ENCODE measurements around the gene CDH10. TPM values are rescaled to one million over a fixed set of nuclear protein-coding genes. Genes with fewer than 3 reads are reported as not detected.

Gene CDH10
- total RNA-seq, 4 donors from 2014 or later = 0.14 TPM; not detected in 3

GRCh38 chr5:24555229-24555628 is 89.5 kb downstream of the CDH10 start:
- intact Hi-C loops (cut with DNase I; ENCODE audit: low total_unique reads) (no loop called here), in situ Hi-C loops (cut with MboI; ENCODE audit: low pct_ligation_motif_present in 1 of 4, low pct_unique_long_range_greater_than_20kb in 1 of 4, low sequenced_read_pairs in 3 of 4) (no loop called here)
- WGBS, 2 donors (ENCODE audit: low coverage in 1 of 2) = 60 to 61% methylated on average over 4 of the region's 4 CpGs
- Histone ChIP-seq H3K27me3 (no peaks in the 10 kb centered on the region), H3K4me1 (no peaks in the 10 kb centered on the region), H3K36me3 (no peaks in the 10 kb centered on the region), H3K4me3 (no peak overlapping the region), H3K27ac (no peak overlapping the region), H3K9me3 (no peaks in the 10 kb centered on the region)
- no peak for DNase-seq
- TF ChIP-seq POLR2AphosphoS5 (IDR thresholded peaks at IDR 0.05) (no peak), CTCF (IDR thresholded peaks at IDR 0.05) (no peak), EP300 (IDR thresholded peaks at IDR 0.05; ENCODE audit: low read depth) (no peak), POLR2A (IDR thresholded peaks at IDR 0.05) (no peak)

GRCh38 chr5:24547132-24547531 is 97.6 kb downstream of the CDH10 start:
- in situ Hi-C loops (cut with MboI; ENCODE audit: low pct_ligation_motif_present in 1 of 4, low pct_unique_long_range_greater_than_20kb in 1 of 4, low sequenced_read_pairs in 3 of 4) (no loop called here), intact Hi-C loops (cut with DNase I; ENCODE audit: low total_unique reads) (no loop called here)
- TF ChIP-seq CTCF (IDR thresholded peaks at IDR 0.05) (no peak), POLR2A (IDR thresholded peaks at IDR 0.05) (no peak)
- Histone ChIP-seq H3K9me3 (no peaks in the 10 kb centered on the region), H3K36me3 (no peaks in the 10 kb centered on the region), H3K27ac (no peak overlapping the region), H3K4me1 (no peaks in the 10 kb centered on the region), H3K4me3 (no peak overlapping the region), H3K27me3 (no peaks in the 10 kb centered on the region)
- 8 to 20% methylated on average over 2 of the region's 2 CpGs for WGBS, 2 donors (ENCODE audit: low coverage in 1 of 2)
- no peak for DNase-seq

GRCh38 chr5:24539613-24540012 is 105.2 kb downstream of the CDH10 start:
- intact Hi-C loops (cut with DNase I; ENCODE audit: low total_unique reads) (no loop called here), in situ Hi-C loops (cut with MboI; ENCODE audit: low pct_ligation_motif_present in 1 of 4, low pct_unique_long_range_greater_than_20kb in 1 of 4, low sequenced_read_pairs in 3 of 4) (no loop called here)
- Histone ChIP-seq H3K4me1 (no peaks in the 10 kb centered on the region), H3K9me3 (no peaks in the 10 kb centered on the region), H3K27me3 (no peaks in the 10 kb centered on the region), H3K27ac (no peak overlapping the region), H3K36me3 (no peaks in the 10 kb centered on the region), H3K4me3 (no peak overlapping the region)
- 0 to 12% methylated on average over 1 of the region's 1 CpG for WGBS, 2 donors (ENCODE audit: low coverage in 1 of 2)
- DNase-seq = no peak
- TF ChIP-seq POLR2A (IDR thresholded peaks at IDR 0.05) (no peak), EP300 (IDR thresholded peaks at IDR 0.05; ENCODE audit: low read depth) (no peak), POLR2AphosphoS5 (IDR thresholded peaks at IDR 0.05) (no peak), CTCF (IDR thresholded peaks at IDR 0.05) (no peak)

- TF ChIP-seq POLR2AphosphoS5 (IDR thresholded peaks at IDR 0.05) = no peak
- TF ChIP-seq POLR2A (IDR thresholded peaks at IDR 0.05) = no peak
- no peak for TF ChIP-seq EP300 (IDR thresholded peaks at IDR 0.05; ENCODE audit: low read depth)
- no peak for TF ChIP-seq CTCF (IDR thresholded peaks at IDR 0.05)
- intact Hi-C loops (cut with DNase I; ENCODE audit: low total_unique reads) (no loop called here), in situ Hi-C loops (cut with MboI; ENCODE audit: low pct_ligation_motif_present in 1 of 4, low pct_unique_long_range_greater_than_20kb in 1 of 4, low sequenced_read_pairs in 3 of 4) (no loop called here)
- no peaks in the 10 kb centered on the region for H3K36me3 ChIP-seq
- DNase-seq = no peak
- H3K9me3 ChIP-seq = no peaks in the 10 kb centered on the region
- H3K4me3 ChIP-seq = no peak overlapping the region
- WGBS, 2 donors (ENCODE audit: low coverage in 1 of 2) = 33 to 60% methylated on average over 1 of the region's 1 CpG
- H3K4me1 ChIP-seq = no peaks in the 10 kb centered on the region
- H3K27me3 ChIP-seq = no peaks in the 10 kb centered on the region
- H3K27ac ChIP-seq = no peak overlapping the region
These were observed 106.4 kb downstream of the CDH10 start for GRCh38 chr5:24538346-24538745.
